GM19324 (cell line): Measurements from ENCODE around the gene OIP5.
"Not testable (repeated sequence)": the region's sequence is repeated elsewhere in the genome, so short reads cannot be mapped to it uniquely, and the experiment has no call there.

Source experiments
- ATAC-seq: cut with Tn5 transposase; IDR thresholded peaks from one replicate; pipeline ENCODE4 v1.9.1; 2021; ENCODE audit warnings: mild to moderate bottlenecking, moderate library complexity; ENCODE audit not compliant: unreplicated experiment, low FRiP score

Gene OIP5

DNA sequence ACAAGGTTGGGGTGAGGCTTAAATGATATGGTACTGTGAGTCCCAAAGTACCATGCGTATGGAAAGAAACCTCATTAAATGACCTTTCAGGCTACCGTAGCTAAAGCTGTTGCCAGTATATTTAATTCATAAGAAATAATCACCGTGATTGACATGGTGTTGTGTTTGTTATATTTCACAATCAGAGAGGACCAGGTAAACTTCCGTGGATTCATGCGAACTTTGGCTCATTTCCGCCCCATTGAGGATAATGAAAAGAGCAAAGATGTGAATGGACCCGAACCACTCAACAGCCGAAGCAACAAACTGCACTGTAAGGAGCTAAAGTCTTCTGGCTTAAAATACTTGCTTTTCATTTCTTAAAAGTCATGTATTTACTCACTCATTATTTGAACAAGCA lies 69.8 kb downstream of the OIP5 start:
- ATAC-seq: no peak

DNA sequence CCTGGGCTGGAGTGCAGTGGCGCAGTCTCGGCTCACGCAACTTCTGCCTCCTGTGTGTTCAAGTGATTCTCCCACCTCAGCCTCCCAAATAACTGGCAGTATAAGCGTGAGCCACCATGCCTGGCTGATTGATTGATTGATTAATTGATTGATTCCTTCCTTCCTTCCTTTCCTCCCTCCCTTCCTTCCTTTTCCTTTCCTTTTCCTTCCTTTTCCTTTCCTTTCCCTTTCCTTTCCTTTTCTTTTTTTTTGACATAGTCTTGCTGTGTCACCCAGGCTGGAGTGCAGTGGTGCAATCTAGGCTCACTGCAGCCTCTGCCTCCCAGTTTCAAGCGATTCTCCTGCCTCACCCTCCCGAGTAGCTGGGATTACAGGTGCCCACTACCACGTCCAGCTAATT lies 71.5 kb downstream of the OIP5 start:
- not testable (repeated sequence) for ATAC-seq

DNA sequence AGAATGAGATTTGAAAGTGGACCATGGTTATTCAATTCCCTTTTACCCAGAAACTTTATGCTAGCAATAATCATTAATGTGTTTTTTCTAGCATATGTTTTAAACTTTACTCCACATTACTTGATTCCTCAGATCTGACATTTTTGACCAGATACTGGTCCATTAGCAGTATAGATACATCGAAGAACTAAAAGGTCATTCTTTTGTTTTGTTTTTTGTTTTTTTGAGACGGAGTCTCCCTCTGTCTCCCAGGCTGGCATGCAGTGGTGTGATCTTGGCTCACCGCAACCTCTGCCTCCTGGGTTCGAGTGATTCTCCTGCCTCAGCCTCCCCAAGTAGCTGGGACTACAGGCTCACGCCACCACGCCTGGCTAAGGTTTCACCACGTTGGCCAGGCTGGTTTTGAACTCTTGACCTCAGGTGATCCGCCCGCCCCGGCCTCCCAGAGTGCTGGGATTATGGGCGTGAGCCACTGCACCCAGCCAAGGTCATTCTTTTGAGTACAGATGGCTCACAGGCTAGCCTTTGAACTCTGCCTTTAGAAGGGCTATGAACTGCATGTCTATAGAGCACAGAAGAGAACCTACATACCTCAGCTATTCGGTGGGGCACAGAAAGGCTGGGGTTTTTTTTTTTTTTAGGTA lies 72.7 kb downstream of the OIP5 start:
- ATAC-seq: no peak
